Keratinocyte (primary cell): ENCODE data around the gene MYH10. TPM values are rescaled to one million over a fixed set of nuclear protein-coding genes. Genes with fewer than 3 reads are reported as not detected.

ENCODE experiments used
- DNase-seq: peaks from one replicate; pipeline ENCODE4 v3.0.0-alpha.2; 2011; ENCODE audit warnings: low read depth, missing footprints, low spot score
- FAIRE-seq: peaks from 2 replicates; lab custom pipeline; 2011; peaks lifted over from hg19 to GRCh38; lab: Jason Lieb, UNC
- H2AFZ ChIP-seq: 2 replicates; pipeline ENCODE4 v1.6.0; 2012; ENCODE audit warnings: low read length, control low read depth, inconsistent platforms; ENCODE audit not compliant: control insufficient read depth
- H3K27ac ChIP-seq: 2 replicates; pipeline ENCODE4 v1.5.1; 2011; ENCODE audit warnings: low read length; ENCODE audit not compliant: control insufficient read depth, insufficient read depth
- H3K27me3 ChIP-seq: 3 replicates; pipeline ENCODE4 v1.6.0; 2011; ENCODE audit warnings: low read length; ENCODE audit not compliant: control insufficient read depth, insufficient read depth; ENCODE audit errors: extremely low read depth
- H3K36me3 ChIP-seq, 2 experiments: 2 replicates in 1 of 2; 3 replicates in 1 of 2; pipeline ENCODE4 v1.5.1; 2011; ENCODE audit warnings: low read length in 2 of 2, mild to moderate bottlenecking in 1 of 2; ENCODE audit not compliant: control insufficient read depth in 2 of 2, insufficient read depth in 2 of 2; ENCODE audit errors: extremely low read depth in 1 of 2
- H3K4me1 ChIP-seq: 3 replicates; pipeline ENCODE4 v1.5.1; 2011; ENCODE audit warnings: low read length; ENCODE audit not compliant: control insufficient read depth, insufficient read depth; ENCODE audit errors: extremely low read depth
- H3K4me2 ChIP-seq: 3 replicates; pipeline ENCODE4 v1.6.0; 2011; ENCODE audit warnings: low read depth, low read length; ENCODE audit not compliant: control insufficient read depth, insufficient read depth; ENCODE audit errors: extremely low read depth
- H3K4me3 ChIP-seq, 3 experiments: fragments of 200-600 bp in 1 of 3; sonication (generic) in 1 of 3; 2 replicates in 2 of 3; 3 replicates in 1 of 3; pipeline ENCODE4 v1.5.1; 2011 to 2016; ENCODE audit warnings: low read length in 3 of 3, mild to moderate bottlenecking in 3 of 3, control low read depth in 2 of 3, inconsistent platforms in 1 of 3, low read depth in 1 of 3, mixed read lengths in 1 of 3, mixed run types in 1 of 3, moderate library complexity in 1 of 3; ENCODE audit not compliant: control insufficient read depth in 2 of 3, insufficient read depth in 2 of 3; ENCODE audit errors: extremely low read depth in 1 of 3
- H3K79me2 ChIP-seq: 2 replicates; pipeline ENCODE4 v1.6.0; 2012; ENCODE audit warnings: low read length; ENCODE audit not compliant: control insufficient read depth, insufficient read depth
- H3K9ac ChIP-seq: 3 replicates; pipeline ENCODE4 v1.6.0; 2011; ENCODE audit warnings: low read length; ENCODE audit not compliant: control insufficient read depth, insufficient read depth; ENCODE audit errors: extremely low read depth
- H3K9me1 ChIP-seq: 3 replicates; pipeline ENCODE4 v1.6.0; 2011; ENCODE audit warnings: low read length; ENCODE audit not compliant: control insufficient read depth, insufficient read depth; ENCODE audit errors: extremely low read depth
- H3K9me3 ChIP-seq: 2 replicates; pipeline ENCODE4 v1.5.1; 2012; ENCODE audit warnings: low read depth, low read length; ENCODE audit not compliant: control insufficient read depth
- H4K20me1 ChIP-seq: 3 replicates; pipeline ENCODE4 v1.6.0; 2011; ENCODE audit warnings: low read length; ENCODE audit not compliant: control insufficient read depth, insufficient read depth; ENCODE audit errors: extremely low read depth
- EZH2 ChIP-seq: IDR thresholded peaks from one replicate; pipeline ENCODE4 v1.6.1; 2012; ENCODE audit warnings: inconsistent platforms, mild to moderate bottlenecking, low read length, moderate library complexity
- dilution Hi-C: fragments of 300-500 bp; cut with MboI; formaldehyde crosslinking; loops from one replicate; pipeline ENCODE4 v1.7.0; 2020; ENCODE audit warnings: low sequenced_read_pairs; ENCODE audit not compliant: extremely low pct_ligation_motif_present
- polyA plus RNA-seq, 5 experiments: library from polyadenylated mRNA; depleted of rRNA in 3 of 5; stranded (reverse) in 3 of 5; stranded (forward) in 1 of 5; unstranded in 1 of 5; fragments of >200 nt; gene quantifications; 1 replicate in 1 of 5; 2 replicates in 3 of 5; 3 replicates in 1 of 5; pipeline versions ENCODE4 v1.2.1 to v1.2.3, GENCODE V29; 2011 to 2012; ENCODE audit warnings: missing spikeins in 2 of 5, low read depth in 1 of 5, low replicate concordance in 1 of 5
- TF ChIP-seq, protein P1 (sequence below), 3 experiments: IDR thresholded peaks in 1 of 3; conservative IDR thresholded peaks in 1 of 3; optimal IDR thresholded peaks in 1 of 3; 2 replicates in 2 of 3; 3 replicates in 1 of 3; pipeline versions ENCODE3 to v1.5.1; 2011; ENCODE audit warnings: low read length in 3 of 3, mild to moderate bottlenecking in 3 of 3, moderate library complexity in 2 of 3, control low read depth in 1 of 3, inconsistent platforms in 1 of 3; ENCODE audit not compliant: insufficient read depth in 2 of 3; ENCODE audit errors: extremely low read depth in 1 of 3

The MYH10 gene
- polyA plus RNA-seq, 1 donor (not counting 4 experiments of a cell fraction or from before 2014, with no cell fraction given), result 21.2 TPM

- peaks cover 21% of the 10 kb centered on the region for H3K79me2 ChIP-seq
- no peak overlapping the region for H3K27ac ChIP-seq
- no peak overlapping the region for H3K4me2 ChIP-seq
- H4K20me1 ChIP-seq, result no peaks in the 10 kb centered on the region
- dilution Hi-C loops, result no loop called here
- FAIRE-seq, result no peak
- H3K9ac ChIP-seq, result no peak overlapping the region
- no peaks in the 10 kb centered on the region for H3K36me3 ChIP-seq
- H3K4me3 ChIP-seq, result no peak overlapping the region
- H3K9me3 ChIP-seq, result no peaks in the 10 kb centered on the region
- no peak for DNase-seq
- H2AFZ ChIP-seq, result no peak overlapping the region
- no peaks in the 10 kb centered on the region for H3K27me3 ChIP-seq
- H3K9me1 ChIP-seq, result no peaks in the 10 kb centered on the region
- TF ChIP-seq, protein P1, sequence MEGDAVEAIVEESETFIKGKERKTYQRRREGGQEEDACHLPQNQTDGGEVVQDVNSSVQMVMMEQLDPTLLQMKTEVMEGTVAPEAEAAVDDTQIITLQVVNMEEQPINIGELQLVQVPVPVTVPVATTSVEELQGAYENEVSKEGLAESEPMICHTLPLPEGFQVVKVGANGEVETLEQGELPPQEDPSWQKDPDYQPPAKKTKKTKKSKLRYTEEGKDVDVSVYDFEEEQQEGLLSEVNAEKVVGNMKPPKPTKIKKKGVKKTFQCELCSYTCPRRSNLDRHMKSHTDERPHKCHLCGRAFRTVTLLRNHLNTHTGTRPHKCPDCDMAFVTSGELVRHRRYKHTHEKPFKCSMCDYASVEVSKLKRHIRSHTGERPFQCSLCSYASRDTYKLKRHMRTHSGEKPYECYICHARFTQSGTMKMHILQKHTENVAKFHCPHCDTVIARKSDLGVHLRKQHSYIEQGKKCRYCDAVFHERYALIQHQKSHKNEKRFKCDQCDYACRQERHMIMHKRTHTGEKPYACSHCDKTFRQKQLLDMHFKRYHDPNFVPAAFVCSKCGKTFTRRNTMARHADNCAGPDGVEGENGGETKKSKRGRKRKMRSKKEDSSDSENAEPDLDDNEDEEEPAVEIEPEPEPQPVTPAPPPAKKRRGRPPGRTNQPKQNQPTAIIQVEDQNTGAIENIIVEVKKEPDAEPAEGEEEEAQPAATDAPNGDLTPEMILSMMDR (optimal IDR thresholded peaks at IDR 0.05 in 1 of 3, IDR thresholded peaks at IDR 0.05 in 1 of 3, conservative IDR thresholded peaks at IDR 0.05 in 1 of 3; ENCODE audit: extremely low read depth in 1 of 3, insufficient read depth in 2 of 3, low read length in 3 of 3), result no peak
- TF ChIP-seq EZH2, result no peak
- peaks cover 4% of the 10 kb centered on the region for H3K4me1 ChIP-seq
Observed at GRCh38 chr17:8610558-8610957, 20.0 kb downstream of the MYH10 start.

- dilution Hi-C loops, result no loop called here
- TF ChIP-seq EZH2, result no peak
- TF ChIP-seq, protein P1 (optimal IDR thresholded peaks at IDR 0.05 in 1 of 3, IDR thresholded peaks at IDR 0.05 in 1 of 3, conservative IDR thresholded peaks at IDR 0.05 in 1 of 3; ENCODE audit: extremely low read depth in 1 of 3, insufficient read depth in 2 of 3, low read length in 3 of 3), result no peak
- Histone ChIP-seq H3K36me3 (no peaks in the 10 kb centered on the region), H3K4me3 (no peak overlapping the region), H4K20me1 (no peaks in the 10 kb centered on the region), H3K9me3 (no peaks in the 10 kb centered on the region), H3K4me2 (no peak overlapping the region), H3K27me3 (no peaks in the 10 kb centered on the region), H3K4me1 (peaks cover 4% of the 10 kb centered on the region), H3K79me2 (peaks cover 19% of the 10 kb centered on the region), H3K9me1 (no peaks in the 10 kb centered on the region), H3K9ac (no peak overlapping the region), H3K27ac (no peak overlapping the region), H2AFZ (no peak overlapping the region)
- no peak for FAIRE-seq
- DNase-seq, result no peak
Observed at GRCh38 chr17:8609910-8610309, 20.6 kb downstream of the MYH10 start.
